DOHH2 (cell line): ENCODE data around the gene EDEM3.

Experiments used
- EZH2phosphoT487 ChIP-seq: fragments of 200-600 bp; sonication (generic); IDR thresholded peaks from 2 replicates; pipeline ENCODE4 v1.6.1; 2017; ENCODE audit warnings: borderline replicate concordance, mild to moderate bottlenecking, antibody characterized with exemption, low read length, moderate library complexity, mixed read lengths
- TF ChIP-seq, protein P1 (sequence below): fragments of 200-600 bp; sonication (generic); IDR thresholded peaks from one replicate; pipeline ENCODE4 v1.5.1; 2014; ENCODE audit warnings: antibody characterized with exemption, mild to moderate bottlenecking, low read depth, low read length; ENCODE audit not compliant: poor library complexity, severe bottlenecking

DNA sequence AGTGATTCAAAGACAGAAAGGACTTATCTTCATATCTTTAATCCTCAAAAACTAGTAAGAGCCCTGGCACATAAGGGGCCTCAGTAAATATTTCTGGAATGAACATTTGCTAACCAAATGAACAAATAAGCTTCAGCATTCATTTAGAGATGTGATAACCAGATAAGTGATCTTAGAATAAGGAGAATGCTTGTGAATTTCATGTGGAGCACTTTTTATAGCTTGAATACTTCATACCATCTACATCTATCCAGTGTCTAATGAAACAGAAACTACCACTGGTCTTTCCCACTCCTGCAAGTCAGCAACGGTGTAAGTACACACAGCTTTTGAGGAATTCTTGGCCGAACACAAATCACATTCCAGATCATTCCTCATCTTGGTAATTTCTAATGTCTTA, 38.5 kb downstream of the EDEM3 start:
- TF ChIP-seq, protein P1, sequence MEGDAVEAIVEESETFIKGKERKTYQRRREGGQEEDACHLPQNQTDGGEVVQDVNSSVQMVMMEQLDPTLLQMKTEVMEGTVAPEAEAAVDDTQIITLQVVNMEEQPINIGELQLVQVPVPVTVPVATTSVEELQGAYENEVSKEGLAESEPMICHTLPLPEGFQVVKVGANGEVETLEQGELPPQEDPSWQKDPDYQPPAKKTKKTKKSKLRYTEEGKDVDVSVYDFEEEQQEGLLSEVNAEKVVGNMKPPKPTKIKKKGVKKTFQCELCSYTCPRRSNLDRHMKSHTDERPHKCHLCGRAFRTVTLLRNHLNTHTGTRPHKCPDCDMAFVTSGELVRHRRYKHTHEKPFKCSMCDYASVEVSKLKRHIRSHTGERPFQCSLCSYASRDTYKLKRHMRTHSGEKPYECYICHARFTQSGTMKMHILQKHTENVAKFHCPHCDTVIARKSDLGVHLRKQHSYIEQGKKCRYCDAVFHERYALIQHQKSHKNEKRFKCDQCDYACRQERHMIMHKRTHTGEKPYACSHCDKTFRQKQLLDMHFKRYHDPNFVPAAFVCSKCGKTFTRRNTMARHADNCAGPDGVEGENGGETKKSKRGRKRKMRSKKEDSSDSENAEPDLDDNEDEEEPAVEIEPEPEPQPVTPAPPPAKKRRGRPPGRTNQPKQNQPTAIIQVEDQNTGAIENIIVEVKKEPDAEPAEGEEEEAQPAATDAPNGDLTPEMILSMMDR = no peak
- no peak for TF ChIP-seq EZH2phosphoT487
